HepG2 (cell line): Measurements from ENCODE around the gene ETF1. TPM values are rescaled to one million over a fixed set of nuclear protein-coding genes. Genes with fewer than 3 reads are reported as not detected.

ENCODE experiments used
- ATF5 ChIP-seq: sonication (generic); formaldehyde crosslinking; IDR thresholded peaks from 2 replicates; pipeline ENCODE4 v1.4.0; 2020; ENCODE audit warnings: mild to moderate bottlenecking, low read depth, missing genetic modification reagents
- BCL6 ChIP-seq: IDR thresholded peaks from 2 replicates; pipeline ENCODE4 v1.6.1; 2016; ENCODE audit warnings: missing genetic modification reagents, missing compliant biosample characterization
- CHCHD3 ChIP-seq: sonication (generic); formaldehyde crosslinking; IDR thresholded peaks from 2 replicates; pipeline ENCODE4 v1.8.0; 2022; ENCODE audit warnings: mild to moderate bottlenecking, missing genetic modification reagents, moderate library complexity
- CHD2 ChIP-seq: IDR thresholded peaks from 2 replicates; pipeline ENCODE4 v1.6.1; 2011; ENCODE audit warnings: low read depth, low read length, improper control_type of control experiment
- FOXA1 ChIP-seq, 2 experiments: fragments of 450-650 bp in 1 of 2; sonication (generic) in 1 of 2; formaldehyde crosslinking in 1 of 2; IDR thresholded peaks; 2 replicates each; pipeline versions ENCODE4 v1.4.0 to v1.6.1; 2016 to 2020; ENCODE audit warnings: missing genetic modification reagents in 1 of 2
- NAIF1 ChIP-seq: sonication (generic); formaldehyde crosslinking; IDR thresholded peaks from 2 replicates; pipeline ENCODE4 v1.5.0; 2020; ENCODE audit warnings: mild to moderate bottlenecking, missing genetic modification reagents, borderline replicate concordance
- NONO ChIP-seq, 2 experiments: fragments of 450-650 bp in 1 of 2; sonication (generic) in 1 of 2; formaldehyde crosslinking in 1 of 2; IDR thresholded peaks in 1 of 2; conservative IDR thresholded peaks in 1 of 2; 2 replicates each; pipeline versions ENCODE4 v1.6.1 to v1.8.0; 2017 to 2022; ENCODE audit warnings: mild to moderate bottlenecking in 1 of 2, missing genetic modification reagents in 1 of 2, moderate library complexity in 1 of 2
- PHF21A ChIP-seq: sonication (generic); formaldehyde crosslinking; IDR thresholded peaks from 2 replicates; pipeline ENCODE4 v1.5.0; 2020; ENCODE audit warnings: mild to moderate bottlenecking, missing genetic modification reagents
- RBM22 ChIP-seq: fragments of 200-400 bp; formaldehyde crosslinking; optimal IDR thresholded peaks from 2 replicates; pipeline ENCODE3; 2017; ENCODE audit warnings: mild to moderate bottlenecking, low read length, moderate library complexity
- RFX1 ChIP-seq: fragments of 450-650 bp; IDR thresholded peaks from 2 replicates; pipeline ENCODE4 v1.6.1; 2017
- SATB2 ChIP-seq: sonication (generic); formaldehyde crosslinking; IDR thresholded peaks from 2 replicates; pipeline ENCODE4 v1.5.0; 2020; ENCODE audit warnings: missing genetic modification reagents
- SMC3 ChIP-seq: IDR thresholded peaks from 2 replicates; pipeline ENCODE4 v1.6.1; 2011; ENCODE audit warnings: low read length, improper control_type of control experiment
- SSRP1 ChIP-seq: IDR thresholded peaks from 2 replicates; pipeline ENCODE4 v1.6.1; 2016; ENCODE audit warnings: control low read depth
- TBX3 ChIP-seq: fragments of 450-650 bp; IDR thresholded peaks from 2 replicates; pipeline ENCODE4 v1.6.1; 2017; ENCODE audit warnings: antibody characterized with exemption, mild to moderate bottlenecking, inconsistent platforms, borderline replicate concordance
- TCF7 ChIP-seq: sonication (generic); IDR thresholded peaks from 2 replicates; pipeline ENCODE4 v1.6.1; 2016; ENCODE audit warnings: antibody characterized with exemption, low read depth
- ZBTB34 ChIP-seq: sonication (generic); formaldehyde crosslinking; IDR thresholded peaks from 2 replicates; pipeline ENCODE4 v1.8.0; 2022; ENCODE audit warnings: mild to moderate bottlenecking, missing genetic modification reagents
- ZC3H4 ChIP-seq: sonication (generic); formaldehyde crosslinking; IDR thresholded peaks from 2 replicates; pipeline ENCODE4 v1.4.0; 2020; ENCODE audit warnings: missing genetic modification reagents, borderline replicate concordance
- ZEB1 ChIP-seq: IDR thresholded peaks from 2 replicates; pipeline ENCODE4 v1.6.1; 2012; ENCODE audit warnings: mild to moderate bottlenecking, low read depth, inconsistent platforms; ENCODE audit not compliant: insufficient replicate concordance
- ZNF253 ChIP-seq: sonication (generic); formaldehyde crosslinking; IDR thresholded peaks from 2 replicates; pipeline ENCODE4 v1.8.0; 2022; ENCODE audit warnings: mild to moderate bottlenecking, missing genetic modification reagents, borderline replicate concordance
- ZNF30 ChIP-seq: sonication (generic); formaldehyde crosslinking; IDR thresholded peaks from 2 replicates; pipeline ENCODE4 v1.5.0; 2020; ENCODE audit warnings: mild to moderate bottlenecking, missing genetic modification reagents
- ZNF44 ChIP-seq: sonication (generic); formaldehyde crosslinking; IDR thresholded peaks from 2 replicates; pipeline ENCODE4 v1.5.1; 2020; ENCODE audit warnings: mild to moderate bottlenecking, missing genetic modification reagents
- ZNF484 ChIP-seq: sonication (generic); formaldehyde crosslinking; IDR thresholded peaks from 2 replicates; pipeline ENCODE4 v1.5.1; 2020; ENCODE audit warnings: mild to moderate bottlenecking, low read depth, missing genetic modification reagents, borderline replicate concordance
- ZNF530 ChIP-seq: sonication (generic); formaldehyde crosslinking; IDR thresholded peaks from 2 replicates; pipeline ENCODE4 v1.5.0; 2020; ENCODE audit warnings: low read depth, mild to moderate bottlenecking, missing genetic modification reagents
- ZNF598 ChIP-seq: sonication (generic); formaldehyde crosslinking; IDR thresholded peaks from 2 replicates; pipeline ENCODE4 v1.5.1; 2020; ENCODE audit warnings: mild to moderate bottlenecking, missing genetic modification reagents, borderline replicate concordance
- ZNF616 ChIP-seq: sonication (generic); formaldehyde crosslinking; IDR thresholded peaks from 2 replicates; pipeline ENCODE4 v1.5.0; 2020; ENCODE audit warnings: low read depth, mild to moderate bottlenecking, missing genetic modification reagents
- ZNF678 ChIP-seq: sonication (generic); formaldehyde crosslinking; IDR thresholded peaks from 2 replicates; pipeline ENCODE4 v1.4.0; 2020; ENCODE audit warnings: mild to moderate bottlenecking, missing genetic modification reagents
- ZNF749 ChIP-seq: sonication (generic); formaldehyde crosslinking; IDR thresholded peaks from 2 replicates; pipeline ENCODE4 v1.8.0; 2022; ENCODE audit warnings: mild to moderate bottlenecking, missing genetic modification reagents, moderate library complexity, borderline replicate concordance
- ZNF772 ChIP-seq: sonication (generic); formaldehyde crosslinking; IDR thresholded peaks from 2 replicates; pipeline ENCODE4 v1.5.0; 2020; ENCODE audit warnings: mild to moderate bottlenecking, missing genetic modification reagents
- ZNF782 ChIP-seq: sonication (generic); formaldehyde crosslinking; IDR thresholded peaks from 2 replicates; pipeline ENCODE4 v1.4.0; 2020; ENCODE audit warnings: missing genetic modification reagents, mild to moderate bottlenecking, borderline replicate concordance
- ZSCAN21 ChIP-seq: sonication (generic); formaldehyde crosslinking; IDR thresholded peaks from 2 replicates; pipeline ENCODE4 v1.8.0; 2022; ENCODE audit warnings: mild to moderate bottlenecking, missing genetic modification reagents, moderate library complexity, borderline replicate concordance
- polyA plus RNA-seq, 8 experiments: library from polyadenylated mRNA; depleted of rRNA in 3 of 8; stranded (reverse) in 7 of 8; unstranded in 1 of 8; fragments of >200 nt; fragmentation: Illumina TruSeq in 4 of 8; extraction: Trizol in 4 of 8; gene quantifications; 2 replicates each; pipeline versions ENCODE4 v1.2.1 to v1.2.3, GENCODE V29; 2011 to 2016; ENCODE audit warnings: low read depth in 4 of 8, missing spikeins in 1 of 8, mixed read lengths in 1 of 8; ENCODE audit not compliant: insufficient read depth in 1 of 8
- total RNA-seq, 5 experiments: library from RNA; depleted of rRNA; stranded (reverse); fragments of >200 nt; fragmentation: Illumina TruSeq; extraction: Trizol; gene quantifications; 2 replicates each; pipeline ENCODE4 v1.2.3, GENCODE V29; 2016; ENCODE audit warnings: low read depth in 1 of 5

Gene ETF1
- total and polyA plus RNA-seq, 2 of the 13 experiments (the other 11 are each of a cell fraction or from before 2014, with no cell fraction given): 52.1 to 184 TPM

GRCh38 chr5:138542956-138543729 is at the start of gene ETF1 (continued):
- TF ChIP-seq ATF5 (CRISPR knock-in tag) (no peak), ZNF772 (CRISPR knock-in tag) (peak; percentile 17; the same call in 1 of the 2 replicates), ZNF678 (CRISPR knock-in tag) (no peak), ZNF253 (CRISPR knock-in tag) (no peak), ZBTB34 (CRISPR knock-in tag) (peak; percentile 70; the same call in 1 of the 2 replicates), ZC3H4 (no peak), CHCHD3 (CRISPR knock-in tag) (0 out of 2 replicates have a peak, but pooled peaks have one; percentile 12), CHD2 (peak; percentile 97), TCF7 (no peak), ZNF598 (no peak), RBM22 (no peak), RFX1 (no peak), ZNF782 (peak; percentile 65; the same call in 1 of the 2 replicates), ZNF616 (CRISPR knock-in tag) (0 out of 2 replicates have a peak, but pooled peaks have one; percentile 29), ZNF44 (CRISPR knock-in tag) (no peak), NONO (IDR thresholded peaks at IDR 0.05) (no peak), NONO (CRISPR knock-in tag; conservative IDR thresholded peaks at IDR 0.05) (peak; percentile 96), TBX3 (peak; percentile 77; the same call in 1 of the 2 replicates), SMC3 (no peak; the same call in 1 of the 2 replicates), SSRP1 (no peak), ZNF749 (CRISPR knock-in tag) (0 out of 2 replicates have a peak, but pooled peaks have one; percentile 35), ZEB1 (peak; percentile 45), NAIF1 (CRISPR knock-in tag) (0 out of 2 replicates have a peak, but pooled peaks have one; percentile 16), PHF21A (CRISPR knock-in tag) (no peak), ZNF484 (peak; percentile 55; the same call in 1 of the 2 replicates), SATB2 (0 out of 2 replicates have a peak, but pooled peaks have one; percentile 67), BCL6 (CRISPR knock-in tag) (peak; percentile 31), ZNF30 (CRISPR knock-in tag) (no peak), ZSCAN21 (CRISPR knock-in tag) (no peak; the same call in 1 of the 2 replicates), ZNF530 (no peak), FOXA1 (IDR thresholded peaks at IDR 0.05) (no peak), FOXA1 (CRISPR knock-in tag; IDR thresholded peaks at IDR 0.05) (no peak)
